AG04449 (cell line): ENCODE results near the gene ZFHX3.

Source experiments
- CTCF ChIA-PET: fragments of 350-600 bp; formaldehyde crosslinking; extraction: SDS; loops from one replicate; lab custom pipeline; 2021; ENCODE audit warnings: antibody characterized with exemption; lab: Yijun Ruan, JAX
- POLR2A ChIA-PET: fragments of 400-600, 350-600 bp; formaldehyde crosslinking; extraction: SDS; loops from one replicate; lab custom pipeline; 2020; ENCODE audit warnings: antibody characterized with exemption, inconsistent platforms; lab: Yijun Ruan, JAX
- DNase-seq: peaks from one replicate; pipeline ENCODE4 v3.0.0-alpha.2; 2010; ENCODE audit warnings: low read depth, low spot score
- H3K4me3 ChIP-seq: 2 replicates; pipeline ENCODE4 v1.5.1; 2011; ENCODE audit warnings: low read depth, mild to moderate bottlenecking, control low read depth, low read length
- TF ChIP-seq, protein P1 (sequence below): IDR thresholded peaks from one replicate; pipeline ENCODE4 v1.5.1; 2011; ENCODE audit warnings: mild to moderate bottlenecking, moderate library complexity, low read length, control low read depth, inconsistent platforms; ENCODE audit not compliant: insufficient read depth; ENCODE audit errors: missing control alignments

ZFHX3 gene

GRCh38 chr16:72824761-72825160 is 223.2 kb downstream of the ZFHX3 start:
- ChIA-PET POLR2A (no interaction called here), CTCF (interaction anchor here (1.3 to 2.0 kb wide), 3 partner anchors 8 to 136 kb away, joined by 3 to 19 read pairs (median 6); no protein-coding TSS in a partner anchor)
- TF ChIP-seq, protein P1, sequence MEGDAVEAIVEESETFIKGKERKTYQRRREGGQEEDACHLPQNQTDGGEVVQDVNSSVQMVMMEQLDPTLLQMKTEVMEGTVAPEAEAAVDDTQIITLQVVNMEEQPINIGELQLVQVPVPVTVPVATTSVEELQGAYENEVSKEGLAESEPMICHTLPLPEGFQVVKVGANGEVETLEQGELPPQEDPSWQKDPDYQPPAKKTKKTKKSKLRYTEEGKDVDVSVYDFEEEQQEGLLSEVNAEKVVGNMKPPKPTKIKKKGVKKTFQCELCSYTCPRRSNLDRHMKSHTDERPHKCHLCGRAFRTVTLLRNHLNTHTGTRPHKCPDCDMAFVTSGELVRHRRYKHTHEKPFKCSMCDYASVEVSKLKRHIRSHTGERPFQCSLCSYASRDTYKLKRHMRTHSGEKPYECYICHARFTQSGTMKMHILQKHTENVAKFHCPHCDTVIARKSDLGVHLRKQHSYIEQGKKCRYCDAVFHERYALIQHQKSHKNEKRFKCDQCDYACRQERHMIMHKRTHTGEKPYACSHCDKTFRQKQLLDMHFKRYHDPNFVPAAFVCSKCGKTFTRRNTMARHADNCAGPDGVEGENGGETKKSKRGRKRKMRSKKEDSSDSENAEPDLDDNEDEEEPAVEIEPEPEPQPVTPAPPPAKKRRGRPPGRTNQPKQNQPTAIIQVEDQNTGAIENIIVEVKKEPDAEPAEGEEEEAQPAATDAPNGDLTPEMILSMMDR = no peak
- no peak for DNase-seq
- no peak overlapping the region for H3K4me3 ChIP-seq

DNA sequence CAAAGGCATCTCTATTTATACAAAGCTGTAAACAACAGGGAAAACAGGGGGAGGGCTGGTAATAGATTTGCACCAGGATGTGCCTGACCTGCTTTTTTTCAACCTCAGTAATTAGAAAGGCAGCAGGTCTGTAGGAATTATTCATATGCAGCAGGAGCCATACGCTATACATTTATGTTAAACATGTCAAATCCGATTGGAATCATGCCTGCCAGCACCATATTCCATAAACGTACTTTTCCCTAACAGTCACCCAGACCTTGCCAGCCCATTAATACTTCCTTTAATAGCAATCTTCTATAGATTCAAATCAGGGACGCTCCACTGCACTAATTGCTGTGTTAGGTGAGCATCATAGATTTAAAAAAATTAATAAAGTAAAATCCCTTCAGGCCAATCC is 223.9 kb downstream of the ZFHX3 start:
- CTCF ChIA-PET = interaction anchor here (0.8 to 2.0 kb wide), 3 partner anchors 8 to 137 kb away, joined by 3 to 19 read pairs (median 3); no protein-coding TSS in a partner anchor
- POLR2A ChIA-PET = no interaction called here
- TF ChIP-seq, protein P1 = no peak
- H3K4me3 ChIP-seq = no peak overlapping the region
- DNase-seq = no peak

- CTCF ChIA-PET = interaction anchor here (1.7 to 2.0 kb wide), 2 partner anchors 11 to 13 kb away, joined by 6 to 21 read pairs; no protein-coding TSS in a partner anchor
- no peak overlapping the region for H3K4me3 ChIP-seq
- no peak for DNase-seq
- POLR2A ChIA-PET = no interaction called here
- TF ChIP-seq, protein P1 = no peak
These were observed 226.6 kb downstream of the ZFHX3 start for GRCh38 chr16:72821185-72821950.

DNA sequence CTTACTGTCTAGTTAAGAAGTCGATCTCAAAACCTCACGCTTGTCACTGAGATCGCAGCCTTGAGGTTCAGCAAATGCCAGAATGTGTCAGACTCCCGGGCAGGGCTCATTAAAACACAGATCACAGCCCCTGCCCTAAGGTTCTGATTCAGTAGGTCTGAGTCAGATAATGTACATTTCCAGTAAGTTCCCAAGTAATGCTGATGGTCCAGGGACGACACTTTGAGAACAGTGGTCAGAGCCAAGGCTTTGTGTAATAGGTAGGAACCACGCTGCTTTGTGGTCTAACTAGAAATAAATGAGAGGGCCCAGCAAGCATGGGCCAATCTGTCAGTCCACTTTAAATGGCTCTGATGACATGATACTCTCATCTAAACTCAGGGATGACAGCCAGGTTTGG is 228.6 kb downstream of the ZFHX3 start:
- CTCF ChIA-PET = interaction anchor here (0.7 to 4.0 kb wide), 5 partner anchors 12 to 1059 kb away, joined by 3 to 33 read pairs (median 4); no protein-coding TSS in a partner anchor
- peak; percentile 57 for DNase-seq
- TF ChIP-seq, protein P1 = no peak
- POLR2A ChIA-PET = no interaction called here
- H3K4me3 ChIP-seq = no peak overlapping the region

DNA sequence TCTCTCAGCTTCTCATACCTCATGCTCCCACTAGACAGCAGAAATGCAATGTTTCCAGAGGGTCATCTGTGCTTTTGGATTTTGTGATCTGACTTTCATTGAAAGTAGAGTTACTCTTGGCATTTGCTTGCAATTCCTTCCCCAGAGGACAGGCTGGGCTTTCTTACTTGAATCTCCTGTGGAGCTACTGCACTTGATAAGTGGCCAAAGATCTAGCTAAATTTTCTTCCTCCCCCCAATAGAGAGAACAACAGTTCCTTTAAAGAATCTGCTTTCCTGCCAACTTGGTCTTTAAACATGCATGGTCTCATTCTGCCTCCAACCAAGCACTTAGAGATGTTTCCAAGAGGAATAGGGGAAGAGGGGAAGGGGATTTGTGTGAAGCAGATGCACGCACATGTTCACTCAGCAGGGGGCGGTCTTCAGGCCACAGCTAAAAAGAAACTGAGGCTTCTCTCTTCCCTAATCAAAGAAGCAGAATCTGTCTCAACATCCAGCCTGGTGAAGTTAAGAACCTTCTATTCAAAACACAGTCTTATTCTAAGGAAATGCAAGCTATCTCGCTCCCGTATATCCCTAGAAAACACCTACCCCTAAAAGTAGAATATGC is 229.6 kb downstream of the ZFHX3 start:
- ChIA-PET CTCF (interaction anchor here (0.6 to 4.0 kb wide), 11 partner anchors 10 to 1060 kb away, joined by 3 to 33 read pairs (median 4); no protein-coding TSS in a partner anchor), POLR2A (no interaction called here)
- TF ChIP-seq, protein P1 = no peak
- no peak for DNase-seq
- H3K4me3 ChIP-seq = no peak overlapping the region
